Stimulated activated CD8-positive, alpha-beta memory T cell treated with anti-CD3 and anti-CD28 coated beads, Interleukin-12 subunit alpha, Interleukin-12 subunit beta, amount 100 ng/mL, for 24 hours (primary cell): ENCODE results near the gene ZFP3.
"Not testable (repeated sequence)": the region's sequence is repeated elsewhere in the genome, so short reads cannot be mapped to it uniquely, and the experiment has no call there.

Source experiments
- DNase-seq: peaks from one replicate; pipeline ENCODE4 v3.0.0-alpha.2; 2020; ENCODE audit errors: extremely low read depth

The ZFP3 gene

GRCh38 chr17:5124896-5125295, 46.6 kb downstream of the ZFP3 start:
- not testable (repeated sequence) for DNase-seq

- no peak for DNase-seq
Measured at GRCh38 chr17:5126719-5127488, 48.6 kb downstream of the ZFP3 start.

- no peak for DNase-seq
Measured at GRCh38 chr17:5127910-5128309, 49.6 kb downstream of the ZFP3 start.

- DNase-seq: not testable (repeated sequence)
Measured at GRCh38 chr17:5128387-5128786, 50.1 kb downstream of the ZFP3 start.

GRCh38 chr17:5128905-5129535, 50.8 kb downstream of the ZFP3 start:
- no peak for DNase-seq

- DNase-seq: not testable (repeated sequence)
Measured at GRCh38 chr17:5129770-5130169, 51.5 kb downstream of the ZFP3 start.

- DNase-seq: not testable (repeated sequence)
Measured at GRCh38 chr17:5130261-5130660, 52.0 kb downstream of the ZFP3 start.

GRCh38 chr17:5130687-5131086, 52.4 kb downstream of the ZFP3 start:
- not testable (repeated sequence) for DNase-seq

- no peak for DNase-seq
Measured at GRCh38 chr17:5131146-5131715, 53.0 kb downstream of the ZFP3 start.

GRCh38 chr17:5131799-5132502, 53.7 kb downstream of the ZFP3 start:
- DNase-seq: not testable (repeated sequence)

- DNase-seq: not testable (repeated sequence)
Measured at GRCh38 chr17:5132503-5133225, 54.4 kb downstream of the ZFP3 start.

GRCh38 chr17:5133311-5133710, 55.0 kb downstream of the ZFP3 start:
- no peak for DNase-seq

- not testable (repeated sequence) for DNase-seq
Measured at GRCh38 chr17:5133961-5134360, 55.7 kb downstream of the ZFP3 start.

GRCh38 chr17:5134571-5134970, 56.3 kb downstream of the ZFP3 start:
- not testable (repeated sequence) for DNase-seq

- DNase-seq: not testable (repeated sequence)
Measured at GRCh38 chr17:5135131-5135712, 57.0 kb downstream of the ZFP3 start.

- no peak for DNase-seq
Measured at GRCh38 chr17:5135726-5136579, 57.7 kb downstream of the ZFP3 start.

- not testable (repeated sequence) for DNase-seq
Measured at GRCh38 chr17:5136580-5137412, 58.5 kb downstream of the ZFP3 start.

GRCh38 chr17:5137511-5138197, 59.4 kb downstream of the ZFP3 start:
- DNase-seq: not testable (repeated sequence)

- not testable (repeated sequence) for DNase-seq
Measured at GRCh38 chr17:5138198-5138544, 59.9 kb downstream of the ZFP3 start.
